ENCODE measurements around the gene NPIPA5. TPM values are rescaled to one million over a fixed set of nuclear protein-coding genes. Genes with fewer than 3 reads are reported as not detected.

The NPIPA5 gene
- total RNA-seq (2022; extraction: Qiagen RNA extraction): 3.8 to 5.0 TPM (median 4.6 TPM) in 4 of 5 replicates, not detected in the other

DNA sequence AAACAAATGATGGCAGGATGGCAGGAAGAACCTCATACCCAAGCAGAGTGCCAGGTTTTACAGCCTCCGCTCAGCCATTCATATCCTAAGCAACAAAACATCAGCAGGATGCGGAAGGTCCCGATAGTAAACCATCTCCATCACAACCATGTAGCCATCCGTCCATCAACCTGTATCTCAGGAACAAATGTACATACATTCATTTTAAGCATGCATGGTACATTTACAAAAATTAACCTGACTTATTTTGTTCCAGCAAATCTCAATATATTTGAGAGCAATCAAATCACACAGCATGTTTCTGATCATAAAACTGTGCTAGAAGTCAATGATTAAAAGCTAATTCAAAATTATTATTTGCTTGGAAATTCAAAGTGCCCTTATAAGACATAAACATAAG lies at the start of gene NPIPA5:
Gene NPIPA5, minus strand, starts transcription at position 101 of the 400 bp plus-strand sequence. Its CDS starts 0 bp downstream, at position 101.

DNA sequence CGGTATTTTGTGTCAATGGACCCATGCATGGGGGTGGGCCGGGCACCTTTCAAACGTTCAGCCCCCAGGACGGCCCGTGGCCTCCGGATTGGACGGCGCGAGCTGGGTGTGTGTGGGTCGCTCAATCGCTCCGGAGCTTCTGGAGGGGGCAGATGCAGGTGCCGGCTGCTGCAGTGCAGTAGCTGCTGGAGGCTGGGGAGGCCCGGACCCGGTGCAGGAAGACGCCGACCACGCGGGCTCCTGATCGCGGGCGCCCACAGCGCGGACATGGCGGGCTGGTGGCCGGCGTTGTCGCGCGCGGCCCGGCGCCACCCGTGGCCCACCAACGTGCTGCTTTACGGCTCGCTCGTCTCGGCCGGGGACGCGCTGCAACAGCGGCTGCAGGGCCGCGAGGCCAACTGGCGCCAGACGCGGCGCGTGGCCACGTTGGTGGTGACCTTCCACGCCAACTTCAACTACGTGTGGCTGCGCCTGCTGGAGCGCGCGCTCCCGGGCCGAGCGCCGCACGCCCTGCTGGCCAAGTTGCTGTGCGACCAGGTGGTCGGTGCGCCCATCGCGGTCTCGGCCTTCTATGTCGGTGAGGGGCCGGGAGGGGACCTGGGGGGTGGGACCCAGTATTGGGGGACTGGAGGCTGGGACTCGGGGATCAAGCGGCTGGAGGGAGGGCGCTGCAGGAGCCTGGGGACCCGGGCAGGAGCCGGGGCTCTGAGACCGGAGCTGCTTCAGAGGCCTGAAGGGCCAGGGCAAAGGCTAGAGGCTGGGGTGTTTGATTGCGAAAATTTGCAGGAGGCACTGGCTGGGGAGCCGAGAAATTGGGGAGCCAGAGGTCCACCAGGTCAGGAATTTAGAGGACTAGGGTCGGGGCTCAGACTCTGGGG lies 17.8 kb upstream of the NPIPA5 start, which contains the start of gene MPV17L:
Gene MPV17L, plus strand, starts transcription at position 124 of the 878 bp plus-strand sequence. Its CDS starts 144 bp downstream, at position 268.

Other genes starting within 250 kb of the NPIPA5 start
- 4.2 to 6.7 TPM (median 6.1 TPM) in 5 replicates for gene MPV17L, start 17.5 kb upstream of the NPIPA5 start, total RNA-seq (2022; extraction: Qiagen RNA extraction)
- gene BMERB1, start 56.3 kb upstream of the NPIPA5 start, total RNA-seq (2022; extraction: Qiagen RNA extraction): 74.5 to 87.6 TPM (median 79.9 TPM) in 5 replicates